Stimulated activated CD4-positive, alpha-beta T cell treated with anti-CD3 and anti-CD28 coated beads, Interleukin-1b, Interleukin-23, amount 100 ng/mL, for 24 hours (primary cell): ENCODE measurements around the gene TGFBR1.
A peak's percentile ranks its signal among the peaks of the same experiment; 100 is the strongest.

Experiments used
- DNase-seq, 4 experiments: peaks; one replicate each; pipeline ENCODE4 v3.0.0-alpha.2; 2020; ENCODE audit warnings: low read depth in 4 of 4, low spot score in 1 of 4

The TGFBR1 gene

GRCh38 chr9:99104459-99105151 lies at the start of gene TGFBR1:
TGFBR1 (plus strand) TSS chr9:99105113; CDS start chr9:99105206, 93 bp downstream.
- DNase-seq, result peak; percentile 69 to 89 (median 78)

- no peak for DNase-seq
Measured at GRCh38 chr9:99055384-99055783, 49.5 kb upstream of the TGFBR1 start.

GRCh38 chr9:99056186-99056585 lies 48.7 kb upstream of the TGFBR1 start:
- DNase-seq, result no peak

- no peak for DNase-seq
Measured at GRCh38 chr9:99056886-99057664, 47.8 kb upstream of the TGFBR1 start.

- peak; percentile 12 to 56 (median 42) for DNase-seq
Measured at GRCh38 chr9:99057665-99058625, 47.0 kb upstream of the TGFBR1 start.

- peak in 1 of 4 experiments; percentile 12 for DNase-seq
Measured at GRCh38 chr9:99058964-99059921, 45.7 kb upstream of the TGFBR1 start.

- DNase-seq, result no peak
Measured at GRCh38 chr9:99060621-99061020, 44.3 kb upstream of the TGFBR1 start.

- DNase-seq, result no peak
Measured at GRCh38 chr9:99062549-99062948, 42.4 kb upstream of the TGFBR1 start.

GRCh38 chr9:99063522-99063921 lies 41.4 kb upstream of the TGFBR1 start:
- no peak for DNase-seq

GRCh38 chr9:99066571-99066970 lies 38.3 kb upstream of the TGFBR1 start:
- no peak for DNase-seq

- no peak for DNase-seq
Measured at GRCh38 chr9:99069075-99069474, 35.8 kb upstream of the TGFBR1 start.

- no peak for DNase-seq
Measured at GRCh38 chr9:99069546-99069945, 35.4 kb upstream of the TGFBR1 start.

GRCh38 chr9:99070681-99071080 lies 34.2 kb upstream of the TGFBR1 start:
- DNase-seq, result no peak

- no peak for DNase-seq
Measured at GRCh38 chr9:99071313-99072039, 33.4 kb upstream of the TGFBR1 start.

GRCh38 chr9:99072040-99072394 lies 32.9 kb upstream of the TGFBR1 start:
- DNase-seq, result no peak

GRCh38 chr9:99073347-99073746 lies 31.6 kb upstream of the TGFBR1 start:
- no peak for DNase-seq

- no peak for DNase-seq
Measured at GRCh38 chr9:99073985-99074901, 30.7 kb upstream of the TGFBR1 start.

- no peak for DNase-seq
Measured at GRCh38 chr9:99074902-99075245, 30.0 kb upstream of the TGFBR1 start.
